GM21381 (cell line): ENCODE measurements around the gene TMEM86A.

Experiments
- ATAC-seq: cut with Tn5 transposase; IDR thresholded peaks from one replicate; pipeline ENCODE4 v1.9.1; 2021; ENCODE audit warnings: mild to moderate bottlenecking, moderate library complexity; ENCODE audit not compliant: unreplicated experiment

Gene TMEM86A

DNA sequence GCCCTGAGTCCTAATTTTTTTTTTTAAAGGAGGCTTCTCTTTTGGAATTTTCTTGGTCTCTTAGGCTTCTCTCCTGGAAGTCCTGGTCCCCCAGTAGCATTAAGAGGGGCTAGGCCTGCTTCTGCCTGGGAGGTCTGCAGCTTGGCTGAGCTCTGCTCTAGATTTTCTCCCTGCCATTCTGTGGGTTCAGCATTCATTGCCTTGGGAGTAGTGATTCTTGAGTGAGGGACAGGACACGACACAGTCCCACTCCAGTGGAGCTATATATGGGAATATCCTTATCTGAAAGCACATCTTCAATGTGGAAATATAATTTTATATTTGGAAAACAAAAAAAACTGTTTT lies 23.7 kb downstream of the TMEM86A start:
- ATAC-seq: no peak

DNA sequence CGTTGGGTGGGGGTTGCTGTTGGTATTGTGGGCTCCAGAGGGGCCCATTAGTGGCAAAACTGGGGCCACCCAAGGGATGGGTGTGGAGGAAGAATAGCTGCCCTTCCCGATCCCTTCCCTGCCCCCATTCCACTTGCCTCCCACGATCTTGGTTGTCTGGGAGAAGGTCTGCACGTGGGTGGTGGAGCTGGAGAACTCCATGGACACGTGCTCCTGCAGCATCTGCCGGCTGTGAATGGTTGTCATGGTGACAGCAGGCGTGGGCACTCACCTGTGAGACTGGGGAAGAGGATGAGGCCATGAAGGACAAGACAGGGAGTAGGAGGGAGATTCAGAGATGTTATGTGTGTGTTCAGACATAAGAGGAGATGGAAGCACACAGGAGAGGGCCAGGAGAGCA lies 25.4 kb downstream of the TMEM86A start:
- no peak for ATAC-seq

- ATAC-seq: no peak
These were observed 27.5 kb downstream of the TMEM86A start, which contains the start of gene IGSF22 for GRCh38 chr11:18726040-18726439. IGSF22 (minus strand) TSS chr11:18726188; CDS start chr11:18724236, 1,952 bp downstream.

DNA sequence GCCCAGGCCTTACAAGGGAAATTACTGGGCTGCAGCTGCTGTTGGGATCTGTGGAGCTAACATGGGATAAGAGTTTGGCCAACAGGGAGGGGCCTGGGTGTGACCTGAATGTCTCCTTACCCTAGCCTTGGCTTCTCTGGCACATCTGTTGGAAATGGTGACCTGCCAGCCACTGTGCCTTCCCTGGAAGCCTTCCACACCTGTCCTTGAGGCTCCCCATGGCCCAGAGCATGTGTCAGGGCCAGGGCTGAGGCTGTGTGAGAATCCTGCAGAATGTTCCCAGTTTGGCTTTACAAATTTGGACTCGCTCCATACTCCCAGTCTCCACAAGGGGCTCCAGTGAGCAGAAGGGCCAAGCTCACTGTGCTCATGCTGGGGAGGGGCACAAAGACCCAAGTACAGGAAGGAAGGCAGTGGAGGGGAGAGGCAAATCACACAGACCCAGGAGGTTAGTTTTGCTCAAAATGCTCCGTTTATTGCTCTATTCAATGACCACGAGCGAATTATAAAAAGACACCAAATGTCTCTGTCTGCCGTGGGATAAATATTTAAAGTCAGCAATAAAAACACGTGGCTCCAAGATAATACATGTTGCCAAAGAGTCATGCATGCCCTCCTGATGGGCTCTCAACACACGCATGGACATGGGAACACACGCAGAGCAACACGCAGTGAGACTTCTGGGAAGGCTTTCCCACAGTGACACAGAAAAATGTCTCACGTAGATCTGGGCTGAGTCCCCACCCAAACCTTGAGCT lies 29.1 kb downstream of the TMEM86A start:
- no peak for ATAC-seq

- no peak for ATAC-seq
These were observed 30.1 kb downstream of the TMEM86A start for GRCh38 chr11:18728658-18729057.

DNA sequence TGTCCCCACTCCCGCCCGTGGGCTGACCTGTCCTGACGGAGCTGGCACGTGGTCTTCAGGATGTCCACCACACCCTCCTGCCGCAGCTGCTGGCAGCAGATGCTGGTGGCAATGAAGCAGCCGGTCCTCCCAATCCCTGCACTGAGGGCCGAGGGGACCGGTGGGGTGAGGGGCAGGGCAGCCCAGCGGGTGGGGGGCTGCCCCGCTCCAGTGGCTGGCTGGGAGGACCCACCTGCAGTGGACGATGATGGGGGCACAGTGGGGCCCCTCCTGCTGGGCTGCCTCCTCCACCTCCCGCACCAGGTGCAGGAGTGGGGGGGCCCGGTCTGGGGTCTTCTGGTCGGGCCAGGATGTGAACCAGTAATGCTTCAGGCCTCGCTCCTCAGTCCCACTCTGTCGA lies 30.8 kb downstream of the TMEM86A start:
- ATAC-seq: no peak

GRCh38 chr11:18730020-18730419 lies 31.4 kb downstream of the TMEM86A start:
- no peak for ATAC-seq

DNA sequence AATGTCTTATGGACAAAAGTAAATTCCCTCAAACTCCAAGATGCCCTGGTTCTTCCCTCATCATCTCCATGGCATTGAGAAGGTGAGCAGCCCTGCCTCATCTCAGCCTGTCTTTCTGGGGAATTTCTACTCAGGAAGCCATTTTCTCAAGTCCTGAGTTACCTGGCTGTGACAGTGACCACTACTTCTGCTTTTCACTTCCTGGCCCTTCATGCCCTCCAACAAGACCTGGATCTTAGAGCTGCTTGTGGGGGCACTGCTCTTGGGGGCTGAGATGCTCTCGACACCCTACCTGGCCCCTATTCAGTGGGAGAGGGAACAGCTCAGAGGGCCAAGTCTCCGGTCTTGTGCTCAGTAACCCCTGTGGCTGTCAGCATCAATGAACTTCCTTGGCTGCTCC lies 32.9 kb downstream of the TMEM86A start:
- ATAC-seq: no peak

DNA sequence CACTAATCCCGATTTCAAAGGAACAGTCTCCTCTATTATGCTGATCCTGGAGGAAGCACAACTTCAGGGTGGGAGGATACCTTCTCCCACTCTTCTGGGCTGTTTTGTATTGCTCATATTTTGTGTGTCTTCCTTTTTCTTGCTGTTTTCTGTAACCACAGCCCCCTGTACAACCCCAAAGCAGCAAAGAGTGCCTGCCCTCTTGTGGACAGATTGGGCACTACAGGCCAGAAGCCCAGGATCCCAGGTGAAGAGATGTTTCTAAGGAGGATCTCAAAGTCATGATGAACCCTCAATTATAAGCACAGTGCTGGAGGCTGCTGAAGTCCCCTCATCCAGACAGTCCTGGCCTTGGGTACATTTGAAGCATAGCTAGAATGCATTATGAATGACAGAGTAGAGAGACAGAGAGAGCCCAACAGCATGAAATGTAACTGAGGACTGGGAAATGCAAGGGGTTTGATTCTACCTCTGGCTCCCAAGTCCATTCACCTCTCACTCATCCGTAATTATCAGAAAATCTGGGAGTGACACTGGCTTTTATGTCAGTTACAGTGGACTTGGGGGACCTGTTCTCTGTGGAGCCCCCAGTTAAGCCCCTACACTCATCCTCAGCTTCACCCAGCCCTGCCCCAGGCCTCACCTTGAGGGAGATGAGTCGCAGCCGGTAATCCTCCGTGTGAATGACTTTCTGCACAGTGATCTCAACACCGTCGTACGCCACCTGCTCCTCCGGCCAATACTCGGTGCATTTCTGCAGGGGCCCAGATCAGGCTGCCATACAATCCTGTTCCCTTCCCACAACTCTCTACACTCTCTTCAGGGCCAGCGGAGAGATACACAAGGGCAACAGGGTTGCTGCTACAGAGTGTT lies 33.6 kb downstream of the TMEM86A start:
- no peak for ATAC-seq

DNA sequence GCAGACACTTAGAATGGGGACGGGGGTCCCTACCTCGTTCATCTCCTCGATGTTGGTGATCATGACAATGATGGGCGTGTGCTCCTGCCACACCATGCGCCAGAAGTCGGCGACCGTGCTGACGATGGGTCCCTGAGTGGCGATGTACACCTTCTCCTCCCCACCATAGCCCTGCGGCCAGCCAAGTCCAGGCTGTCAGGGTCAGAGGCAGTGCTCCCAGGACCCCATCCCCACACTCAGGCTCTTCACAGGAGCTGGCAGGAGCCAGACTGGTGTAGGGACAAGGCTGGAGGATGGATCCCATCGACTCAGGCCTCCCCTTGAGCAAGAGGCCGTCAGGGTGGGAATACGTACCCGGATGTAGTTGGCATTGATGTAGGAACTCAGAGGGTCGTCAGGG lies 34.6 kb downstream of the TMEM86A start:
- ATAC-seq: no peak

DNA sequence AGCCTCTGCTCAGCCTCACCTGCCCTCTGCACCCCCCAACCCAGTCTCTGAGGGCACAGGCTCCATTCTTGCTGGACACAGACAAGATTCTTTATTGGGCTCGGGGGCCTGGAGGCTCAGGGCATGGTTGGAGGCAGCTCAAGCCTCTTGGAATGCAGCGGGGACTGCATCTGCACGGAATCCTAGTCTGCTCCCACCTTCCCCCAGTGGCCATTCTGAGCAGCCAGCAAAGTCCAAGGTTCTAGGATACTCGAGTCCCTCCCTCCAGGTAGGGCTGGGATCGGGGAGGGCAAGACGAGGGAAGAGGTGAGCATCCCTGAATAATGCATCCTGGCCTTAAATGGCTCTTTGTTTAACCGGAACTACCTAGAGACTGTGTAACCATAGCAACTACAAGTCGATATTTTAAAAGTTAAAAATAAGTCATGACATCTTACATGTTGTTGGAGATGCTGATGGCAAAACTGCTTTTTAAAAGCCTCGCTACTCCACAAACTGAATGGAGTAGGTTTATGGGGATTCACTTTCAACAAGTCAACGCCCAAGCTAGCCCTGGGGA lies 38.1 kb downstream of the TMEM86A start:
- ATAC-seq: no peak

- no peak for ATAC-seq
These were observed 39.1 kb downstream of the TMEM86A start for GRCh38 chr11:18737642-18738041.

DNA sequence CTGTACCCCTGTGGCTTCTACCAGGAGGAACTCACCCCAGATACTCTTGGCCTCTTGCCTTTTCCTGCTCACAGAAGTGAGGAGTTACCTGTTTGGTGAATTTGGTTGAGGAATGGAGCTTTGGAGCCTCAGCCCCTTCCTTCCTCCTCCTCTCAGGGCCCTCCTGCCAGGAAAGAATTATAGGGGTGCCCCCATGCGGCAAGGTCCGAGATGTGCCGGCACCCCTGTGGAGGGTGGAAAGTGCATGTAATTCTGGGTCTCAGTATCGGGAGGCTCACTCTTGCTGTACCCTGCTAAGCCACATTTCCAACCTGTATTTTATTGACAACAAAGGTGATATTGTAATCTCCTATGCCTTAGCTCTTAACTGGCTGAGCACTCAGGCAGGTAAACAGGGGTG lies 41.1 kb downstream of the TMEM86A start:
- ATAC-seq: no peak

DNA sequence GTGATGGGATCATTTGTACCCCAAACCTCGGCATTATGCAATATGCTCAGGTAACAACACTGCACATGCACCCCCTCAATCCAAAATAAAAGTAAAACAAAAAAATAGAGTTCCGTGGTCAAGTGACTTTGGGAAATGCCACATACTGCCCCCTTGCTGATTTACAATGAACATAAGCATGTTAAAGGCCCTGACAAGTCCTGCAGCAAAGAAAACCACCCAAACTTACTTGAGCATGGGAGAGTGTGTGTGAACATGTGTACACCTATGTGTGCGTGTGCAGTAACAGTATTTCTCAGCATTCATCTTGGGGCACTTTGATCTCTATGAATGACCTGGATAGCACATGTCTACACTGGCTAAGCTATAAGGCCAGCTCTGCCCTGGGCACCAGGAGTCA lies 43.2 kb downstream of the TMEM86A start:
- ATAC-seq: no peak

- ATAC-seq: no peak
These were observed 44.8 kb downstream of the TMEM86A start for GRCh38 chr11:18743365-18743764.

DNA sequence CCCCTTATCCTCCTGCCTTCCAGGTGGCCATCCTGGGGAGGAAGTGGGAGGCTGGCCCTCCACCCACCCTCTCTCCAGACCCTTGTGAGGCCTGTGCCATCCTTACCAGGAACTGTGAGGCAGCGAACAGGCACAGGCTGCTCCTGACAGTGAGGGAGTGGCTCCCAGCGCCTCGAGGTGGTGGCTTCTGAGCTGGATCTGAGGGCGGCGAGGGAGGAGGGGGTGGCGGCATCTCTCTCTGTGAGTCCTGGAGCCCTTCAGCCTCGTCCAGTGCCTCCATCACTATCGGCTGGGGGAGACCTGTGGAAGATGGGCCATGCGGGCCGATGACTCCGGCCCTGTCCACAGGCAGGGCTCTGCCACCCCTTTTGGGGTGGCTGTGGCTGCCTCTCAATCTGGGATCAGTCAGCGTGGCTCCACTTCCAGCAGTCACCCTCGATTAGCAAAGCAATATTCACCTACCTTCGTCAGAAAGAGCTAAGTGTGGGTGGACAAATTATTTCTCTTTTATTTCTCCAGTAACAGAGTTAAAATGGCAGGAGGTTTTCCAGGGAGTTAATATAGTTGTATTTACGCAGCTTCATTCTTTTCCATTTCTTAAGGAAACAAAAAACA lies 45.4 kb downstream of the TMEM86A start:
- ATAC-seq: no peak

DNA sequence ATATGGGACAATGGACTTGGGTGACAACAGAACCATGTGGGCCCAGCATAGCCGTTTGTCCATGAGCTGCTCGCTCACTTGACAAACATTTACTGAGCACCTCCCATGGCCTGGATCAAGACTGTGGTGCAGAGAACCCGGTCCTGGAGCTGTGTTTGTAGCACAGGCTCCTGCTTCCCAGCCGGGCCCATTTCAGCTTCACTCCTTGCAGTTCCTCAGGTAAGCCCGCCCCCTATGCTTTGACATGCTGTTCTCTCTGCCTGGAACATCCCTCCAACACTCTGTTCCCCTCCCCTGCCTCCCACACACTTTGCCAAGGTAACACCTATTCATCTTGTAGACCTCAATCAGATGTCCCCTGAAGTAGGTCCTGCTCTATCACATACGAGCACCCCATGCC lies 46.7 kb downstream of the TMEM86A start:
- no peak for ATAC-seq

DNA sequence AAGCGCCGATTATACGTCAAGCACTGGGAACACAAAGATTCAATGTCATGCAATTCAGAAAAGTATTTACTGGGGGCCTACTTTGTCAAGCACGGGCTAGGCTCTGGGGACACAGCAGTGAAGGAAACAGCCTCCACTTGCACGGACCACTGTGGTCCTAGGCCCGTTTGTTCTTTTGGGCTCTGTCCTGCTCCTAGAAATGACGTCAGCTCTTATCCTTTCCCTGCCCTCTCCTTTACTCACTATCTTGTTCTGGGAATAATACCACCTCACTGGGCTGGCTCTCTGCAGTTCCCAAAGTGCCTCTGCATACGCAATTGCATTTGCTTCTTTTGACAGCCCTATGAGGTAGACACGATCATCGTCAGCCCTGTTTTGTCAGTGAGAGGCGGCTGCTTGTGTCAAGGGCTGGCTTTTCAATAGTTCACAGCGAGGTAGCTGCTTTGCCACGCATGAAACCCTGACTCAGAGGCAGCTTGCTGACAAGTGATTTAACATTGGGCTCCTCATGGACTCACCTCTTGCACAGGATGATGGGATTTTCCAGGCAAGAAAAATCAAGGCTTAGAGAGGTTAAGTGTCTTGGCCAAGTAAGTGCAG lies 50.3 kb downstream of the TMEM86A start:
- ATAC-seq: no peak

- no peak for ATAC-seq
These were observed 51.2 kb downstream of the TMEM86A start for GRCh38 chr11:18749681-18750319.

- no peak for ATAC-seq
These were observed 52.4 kb downstream of the TMEM86A start for GRCh38 chr11:18750944-18751343.

- ATAC-seq: no peak
These were observed 53.9 kb downstream of the TMEM86A start for GRCh38 chr11:18752502-18752901.
